H1 (cell line): ENCODE measurements around the gene TIMM9. TPM values are rescaled to one million over a fixed set of nuclear protein-coding genes. Genes with fewer than 3 reads are reported as not detected.

Experiments
- polyA plus RNA-seq, 7 experiments: library from polyadenylated mRNA; depleted of rRNA in 3 of 7; stranded (reverse) in 5 of 7; unstranded in 2 of 7; fragments of >200 nt in 5 of 7; fragments of 200-250 nt in 2 of 7; gene quantifications; 1 replicate in 5 of 7; 2 replicates in 1 of 7; 4 replicates in 1 of 7; pipeline versions ENCODE4 v1.2.1 to v1.2.3, GENCODE V29; 2011 to 2013; ENCODE audit warnings: missing spikeins in 2 of 7, mixed read lengths in 2 of 7
- total RNA-seq: library from RNA; stranded (reverse); fragmentation: NEBNext Ultra II Directional; extraction: Animal tissue kit (Norgen Biotek cat#: 25700); gene quantifications from 2 replicates; pipeline ENCODE4 v1.2.1, GENCODE V29; 2021
- TF ChIP-seq, protein P1 (sequence below): fragments of 300-600 bp; sonication (generic); IDR thresholded peaks from 2 replicates; pipeline ENCODE4 v1.7.1; 2012; ENCODE audit warnings: low read length, moderate library complexity, mild to moderate bottlenecking, inconsistent platforms; ENCODE audit not compliant: insufficient replicate concordance

The TIMM9 gene
- total and polyA plus RNA-seq, 2 of the 8 experiments (the other 6 are each of a cell fraction or from before 2014, with no cell fraction given) = 24.0 to 52.2 TPM

DNA sequence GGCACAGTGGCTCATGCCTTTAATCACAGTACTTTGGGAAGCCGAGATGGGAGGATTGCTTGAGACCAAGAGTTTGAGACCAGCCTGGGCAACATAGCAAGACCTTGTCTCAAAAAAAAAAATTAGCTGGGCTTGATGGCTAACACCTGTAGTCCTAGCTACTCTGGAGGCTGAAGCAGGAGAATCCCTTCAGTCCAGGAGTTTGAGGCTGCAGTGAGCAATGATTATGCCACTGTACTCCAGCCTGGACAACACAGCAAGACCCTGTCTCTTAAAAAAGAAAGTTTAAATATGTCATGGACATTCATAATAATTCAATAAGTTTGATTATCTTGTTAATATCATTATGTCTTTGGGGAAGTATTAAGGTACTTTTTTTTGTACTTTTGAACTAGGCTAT is 39.1 kb upstream of the TIMM9 start (continued):
- TF ChIP-seq, protein P1, sequence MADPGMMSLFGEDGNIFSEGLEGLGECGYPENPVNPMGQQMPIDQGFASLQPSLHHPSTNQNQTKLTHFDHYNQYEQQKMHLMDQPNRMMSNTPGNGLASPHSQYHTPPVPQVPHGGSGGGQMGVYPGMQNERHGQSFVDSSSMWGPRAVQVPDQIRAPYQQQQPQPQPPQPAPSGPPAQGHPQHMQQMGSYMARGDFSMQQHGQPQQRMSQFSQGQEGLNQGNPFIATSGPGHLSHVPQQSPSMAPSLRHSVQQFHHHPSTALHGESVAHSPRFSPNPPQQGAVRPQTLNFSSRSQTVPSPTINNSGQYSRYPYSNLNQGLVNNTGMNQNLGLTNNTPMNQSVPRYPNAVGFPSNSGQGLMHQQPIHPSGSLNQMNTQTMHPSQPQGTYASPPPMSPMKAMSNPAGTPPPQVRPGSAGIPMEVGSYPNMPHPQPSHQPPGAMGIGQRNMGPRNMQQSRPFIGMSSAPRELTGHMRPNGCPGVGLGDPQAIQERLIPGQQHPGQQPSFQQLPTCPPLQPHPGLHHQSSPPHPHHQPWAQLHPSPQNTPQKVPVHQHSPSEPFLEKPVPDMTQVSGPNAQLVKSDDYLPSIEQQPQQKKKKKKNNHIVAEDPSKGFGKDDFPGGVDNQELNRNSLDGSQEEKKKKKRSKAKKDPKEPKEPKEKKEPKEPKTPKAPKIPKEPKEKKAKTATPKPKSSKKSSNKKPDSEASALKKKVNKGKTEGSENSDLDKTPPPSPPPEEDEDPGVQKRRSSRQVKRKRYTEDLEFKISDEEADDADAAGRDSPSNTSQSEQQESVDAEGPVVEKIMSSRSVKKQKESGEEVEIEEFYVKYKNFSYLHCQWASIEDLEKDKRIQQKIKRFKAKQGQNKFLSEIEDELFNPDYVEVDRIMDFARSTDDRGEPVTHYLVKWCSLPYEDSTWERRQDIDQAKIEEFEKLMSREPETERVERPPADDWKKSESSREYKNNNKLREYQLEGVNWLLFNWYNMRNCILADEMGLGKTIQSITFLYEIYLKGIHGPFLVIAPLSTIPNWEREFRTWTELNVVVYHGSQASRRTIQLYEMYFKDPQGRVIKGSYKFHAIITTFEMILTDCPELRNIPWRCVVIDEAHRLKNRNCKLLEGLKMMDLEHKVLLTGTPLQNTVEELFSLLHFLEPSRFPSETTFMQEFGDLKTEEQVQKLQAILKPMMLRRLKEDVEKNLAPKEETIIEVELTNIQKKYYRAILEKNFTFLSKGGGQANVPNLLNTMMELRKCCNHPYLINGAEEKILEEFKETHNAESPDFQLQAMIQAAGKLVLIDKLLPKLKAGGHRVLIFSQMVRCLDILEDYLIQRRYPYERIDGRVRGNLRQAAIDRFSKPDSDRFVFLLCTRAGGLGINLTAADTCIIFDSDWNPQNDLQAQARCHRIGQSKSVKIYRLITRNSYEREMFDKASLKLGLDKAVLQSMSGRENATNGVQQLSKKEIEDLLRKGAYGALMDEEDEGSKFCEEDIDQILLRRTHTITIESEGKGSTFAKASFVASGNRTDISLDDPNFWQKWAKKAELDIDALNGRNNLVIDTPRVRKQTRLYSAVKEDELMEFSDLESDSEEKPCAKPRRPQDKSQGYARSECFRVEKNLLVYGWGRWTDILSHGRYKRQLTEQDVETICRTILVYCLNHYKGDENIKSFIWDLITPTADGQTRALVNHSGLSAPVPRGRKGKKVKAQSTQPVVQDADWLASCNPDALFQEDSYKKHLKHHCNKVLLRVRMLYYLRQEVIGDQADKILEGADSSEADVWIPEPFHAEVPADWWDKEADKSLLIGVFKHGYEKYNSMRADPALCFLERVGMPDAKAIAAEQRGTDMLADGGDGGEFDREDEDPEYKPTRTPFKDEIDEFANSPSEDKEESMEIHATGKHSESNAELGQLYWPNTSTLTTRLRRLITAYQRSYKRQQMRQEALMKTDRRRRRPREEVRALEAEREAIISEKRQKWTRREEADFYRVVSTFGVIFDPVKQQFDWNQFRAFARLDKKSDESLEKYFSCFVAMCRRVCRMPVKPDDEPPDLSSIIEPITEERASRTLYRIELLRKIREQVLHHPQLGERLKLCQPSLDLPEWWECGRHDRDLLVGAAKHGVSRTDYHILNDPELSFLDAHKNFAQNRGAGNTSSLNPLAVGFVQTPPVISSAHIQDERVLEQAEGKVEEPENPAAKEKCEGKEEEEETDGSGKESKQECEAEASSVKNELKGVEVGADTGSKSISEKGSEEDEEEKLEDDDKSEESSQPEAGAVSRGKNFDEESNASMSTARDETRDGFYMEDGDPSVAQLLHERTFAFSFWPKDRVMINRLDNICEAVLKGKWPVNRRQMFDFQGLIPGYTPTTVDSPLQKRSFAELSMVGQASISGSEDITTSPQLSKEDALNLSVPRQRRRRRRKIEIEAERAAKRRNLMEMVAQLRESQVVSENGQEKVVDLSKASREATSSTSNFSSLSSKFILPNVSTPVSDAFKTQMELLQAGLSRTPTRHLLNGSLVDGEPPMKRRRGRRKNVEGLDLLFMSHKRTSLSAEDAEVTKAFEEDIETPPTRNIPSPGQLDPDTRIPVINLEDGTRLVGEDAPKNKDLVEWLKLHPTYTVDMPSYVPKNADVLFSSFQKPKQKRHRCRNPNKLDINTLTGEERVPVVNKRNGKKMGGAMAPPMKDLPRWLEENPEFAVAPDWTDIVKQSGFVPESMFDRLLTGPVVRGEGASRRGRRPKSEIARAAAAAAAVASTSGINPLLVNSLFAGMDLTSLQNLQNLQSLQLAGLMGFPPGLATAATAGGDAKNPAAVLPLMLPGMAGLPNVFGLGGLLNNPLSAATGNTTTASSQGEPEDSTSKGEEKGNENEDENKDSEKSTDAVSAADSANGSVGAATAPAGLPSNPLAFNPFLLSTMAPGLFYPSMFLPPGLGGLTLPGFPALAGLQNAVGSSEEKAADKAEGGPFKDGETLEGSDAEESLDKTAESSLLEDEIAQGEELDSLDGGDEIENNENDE = no peak
